Esophagus muscularis mucosa (tissue), 4 donors: ENCODE data around the gene ZMYND11. TPM values are rescaled to one million over a fixed set of nuclear protein-coding genes. Genes with fewer than 3 reads are reported as not detected.

ENCODE experiments used
- DNase-seq: peaks from one replicate; pipeline ENCODE4 v3.0.0-alpha.2; 2017; ENCODE audit errors: extremely low spot score
- H3K27ac ChIP-seq, 4 donors: fragments of 200-600 bp; sonication (generic); replicated peaks in 1 of 4; 1 replicate in 3 of 4; 2 replicates in 1 of 4; pipeline ENCODE4 v1.5.1; 2016 to 2019; ENCODE audit warnings: mild to moderate bottlenecking in 1 of 4
- H3K27me3 ChIP-seq, 4 donors: fragments of 200-600 bp; sonication (generic); one replicate each; pipeline versions ENCODE4 v1.5.1 to v1.6.0; 2016 to 2019
- H3K36me3 ChIP-seq, 4 donors: fragments of 200-600 bp; sonication (generic); one replicate each; pipeline ENCODE4 v1.5.1; 2016 to 2019
- H3K4me1 ChIP-seq, 4 donors: fragments of 200-600 bp; sonication (generic); one replicate each; pipeline ENCODE4 v1.5.1; 2016 to 2019
- H3K4me3 ChIP-seq, 4 donors: fragments of 200-600 bp; sonication (generic); 1 replicate in 2 of 4; 2 replicates in 2 of 4; pipeline ENCODE4 v1.5.1; 2016 to 2019; ENCODE audit warnings: mild to moderate bottlenecking in 4 of 4, moderate library complexity in 1 of 4
- H3K9me3 ChIP-seq, 4 donors: fragments of 200-600 bp; sonication (generic); 1 replicate in 3 of 4; 2 replicates in 1 of 4; pipeline ENCODE4 v1.5.1; 2016 to 2019
- CTCF ChIP-seq, 3 experiments: fragments of 200-600 bp in 2 of 3; fragments of 450-650 bp in 1 of 3; sonication (generic) in 2 of 3; IDR thresholded peaks; one replicate each; pipeline ENCODE4 v1.5.1; 2017 to 2019; ENCODE audit warnings: antibody characterized with exemption in 3 of 3, mild to moderate bottlenecking in 2 of 3, moderate library complexity in 1 of 3
- EP300 ChIP-seq: sonication (generic); formaldehyde crosslinking; IDR thresholded peaks from one replicate; pipeline ENCODE4 v1.6.1; 2017; ENCODE audit warnings: antibody characterized with exemption
- POLR2A ChIP-seq: fragments of 450-650 bp; IDR thresholded peaks from one replicate; pipeline ENCODE4 v1.6.1; 2017; ENCODE audit warnings: antibody characterized with exemption, moderate library complexity, mild to moderate bottlenecking, low read depth
- POLR2AphosphoS5 ChIP-seq, 2 donors: sonication (generic); formaldehyde crosslinking; IDR thresholded peaks; one replicate each; pipeline ENCODE4 v1.6.1; 2017; ENCODE audit warnings: antibody characterized with exemption in 2 of 2
- WGBS: methylation state at CpG from one replicate; pipeline ENCODE4 v1.1.5; 2018; 5-methylcytosine and 5-hydroxymethylcytosine counted together
- intact Hi-C: fragments of 100-400 bp; cut with DNase I; formaldehyde crosslinking; loops from one replicate; pipeline ENCODE4 v1.15.1; 2023
- total RNA-seq, 4 donors: library from RNA; depleted of rRNA; stranded (reverse); fragments of >200 nt; gene quantifications; one replicate each; pipeline versions ENCODE4 v1.1.0 to v1.2.1, GENCODE V29; 2016

ZMYND11 gene
- total RNA-seq, 4 donors from 2014 or later, result 132 to 145 (median 139) TPM

DNA sequence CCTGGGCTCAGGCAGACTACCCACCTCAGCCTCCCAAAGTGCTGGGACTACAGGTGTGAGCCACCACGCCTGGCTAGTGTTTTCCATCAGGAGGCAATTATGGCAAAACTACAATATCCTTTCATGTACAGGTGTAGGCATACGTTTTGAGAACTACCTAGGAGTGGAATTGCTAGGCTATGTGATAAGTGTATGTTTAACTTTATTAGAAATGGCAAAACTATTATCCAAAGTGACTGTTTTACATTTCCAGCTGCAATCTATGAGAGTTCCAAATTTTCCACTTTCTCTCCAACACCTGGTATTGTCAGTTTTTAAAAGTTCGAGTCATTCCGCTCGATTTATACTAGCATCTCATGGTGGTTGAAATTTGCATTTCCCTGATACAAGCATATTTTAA, 59.0 kb downstream of the ZMYND11 start:
- H3K36me3 ChIP-seq, result peaks cover 0 to 13% (median 4%) of the 10 kb centered on the region in 4 donors
- no peak overlapping the region for H3K4me3 ChIP-seq
- 96% methylated on average over 5 of the region's 5 CpGs for WGBS
- intact Hi-C loops, result no loop called here
- H3K27ac ChIP-seq, result no peak overlapping the region
- H3K4me1 ChIP-seq, result peaks cover under 1 to 12% (median 5%) of the 10 kb centered on the region in 4 donors
- TF ChIP-seq POLR2A (no peak), EP300 (no peak), POLR2AphosphoS5 (IDR thresholded peaks at IDR 0.05) (no peak), CTCF (IDR thresholded peaks at IDR 0.05) (no peak)
- DNase-seq, result no peak
- no peaks in the 10 kb centered on the region for H3K27me3 ChIP-seq
- H3K9me3 ChIP-seq, result no peaks in the 10 kb centered on the region

DNA sequence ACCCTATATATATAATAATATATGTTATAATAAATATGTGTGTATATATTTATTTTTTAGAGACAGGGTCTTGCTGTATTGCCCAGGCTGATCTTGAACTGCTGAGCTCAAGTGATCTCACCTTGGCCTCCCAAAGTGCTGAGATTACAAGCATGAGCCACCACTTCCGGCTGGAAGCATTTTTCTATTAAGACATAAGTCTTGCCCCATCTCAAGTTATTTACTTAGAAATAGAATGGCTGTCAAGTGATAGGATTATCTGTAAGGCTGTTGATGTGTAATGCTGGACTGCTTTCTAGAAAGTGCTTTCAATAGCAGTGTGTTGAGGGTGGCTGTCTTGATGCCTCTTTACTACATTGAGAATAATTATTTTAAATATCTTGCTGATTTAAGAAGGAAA, 65.2 kb downstream of the ZMYND11 start:
- Histone ChIP-seq H3K4me3 (no peak overlapping the region), H3K27ac (no peak overlapping the region), H3K36me3 (peaks cover 0 to 4% (median 0%) of the 10 kb centered on the region in 4 donors), H3K27me3 (no peaks in the 10 kb centered on the region), H3K9me3 (no peaks in the 10 kb centered on the region), H3K4me1 (no peaks in the 10 kb centered on the region)
- no peak for DNase-seq
- intact Hi-C loops, result no loop called here
- TF ChIP-seq CTCF (IDR thresholded peaks at IDR 0.05) (no peak), POLR2A (no peak), EP300 (no peak), POLR2AphosphoS5 (IDR thresholded peaks at IDR 0.05) (no peak)
- 95% methylated on average over 1 of the region's 1 CpG for WGBS

DNA sequence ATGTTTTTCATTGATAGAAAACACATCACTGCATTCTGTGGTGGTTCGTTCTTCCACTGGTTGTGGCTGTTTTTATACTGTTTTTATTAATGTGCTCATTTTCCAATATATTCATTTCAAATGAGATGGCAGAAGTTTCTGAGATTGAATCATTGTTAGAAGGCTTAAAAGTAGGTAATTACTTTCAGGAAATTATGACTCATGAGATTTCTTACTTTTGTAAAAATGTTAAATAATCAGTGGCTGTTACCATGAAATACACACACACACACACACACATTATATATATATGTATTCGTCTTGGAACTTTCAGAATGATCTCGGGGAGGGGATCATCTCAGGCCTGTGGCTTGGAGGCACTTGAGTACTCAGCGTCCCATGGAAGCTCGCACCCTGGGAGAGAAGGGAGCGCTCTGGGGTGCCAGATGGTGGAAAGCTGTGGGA, 66.1 kb downstream of the ZMYND11 start:
- H3K9me3 ChIP-seq, result no peaks in the 10 kb centered on the region
- H3K36me3 ChIP-seq, result peaks cover 0 to 4% (median 0%) of the 10 kb centered on the region in 4 donors
- TF ChIP-seq POLR2AphosphoS5 (IDR thresholded peaks at IDR 0.05) (no peak), CTCF (IDR thresholded peaks at IDR 0.05) (no peak), POLR2A (no peak), EP300 (no peak)
- intact Hi-C loops, result no loop called here
- no peak overlapping the region for H3K4me3 ChIP-seq
- no peak for DNase-seq
- H3K27ac ChIP-seq, result no peak overlapping the region
- H3K27me3 ChIP-seq, result no peaks in the 10 kb centered on the region
- H3K4me1 ChIP-seq, result no peaks in the 10 kb centered on the region
- WGBS, result 83% methylated on average over 6 of the region's 6 CpGs

DNA sequence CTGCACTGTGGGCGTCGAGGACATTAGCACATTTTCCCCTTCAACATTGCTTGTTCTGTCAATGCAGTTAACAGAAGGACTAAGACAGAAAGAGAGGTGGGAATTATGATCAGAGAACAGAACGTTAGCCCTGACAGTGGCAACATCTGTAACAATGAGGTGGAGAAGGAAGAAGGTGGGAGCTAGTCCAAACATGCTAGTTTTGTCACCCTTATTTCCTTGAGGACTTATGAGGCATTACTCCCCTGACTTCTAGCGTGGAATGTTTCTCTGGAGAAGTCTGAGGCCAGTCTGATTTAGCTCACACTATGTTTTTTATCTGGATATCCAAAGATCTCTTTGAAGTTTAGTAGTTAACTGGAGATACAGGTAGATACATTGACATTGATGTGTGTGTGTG, 73.4 kb downstream of the ZMYND11 start:
- Histone ChIP-seq H3K4me3 (no peak overlapping the region), H3K27me3 (no peaks in the 10 kb centered on the region), H3K36me3 (peaks cover 0 to 15% (median 6%) of the 10 kb centered on the region in 4 donors), H3K9me3 (no peaks in the 10 kb centered on the region), H3K27ac (no peak overlapping the region), H3K4me1 (peaks cover 0 to 8% (median 0%) of the 10 kb centered on the region in 4 donors)
- intact Hi-C loops, result no loop called here
- WGBS, result 83% methylated on average over 4 of the region's 4 CpGs
- no peak for DNase-seq
- TF ChIP-seq POLR2A, result no peak

- no peaks in the 10 kb centered on the region for H3K9me3 ChIP-seq
- no peaks in the 10 kb centered on the region for H3K27me3 ChIP-seq
- peaks cover 0 to 8% (median 0%) of the 10 kb centered on the region in 4 donors for H3K4me1 ChIP-seq
- DNase-seq, result no peak
- H3K4me3 ChIP-seq, result no peak overlapping the region
- TF ChIP-seq POLR2AphosphoS5 (IDR thresholded peaks at IDR 0.05) (no peak), POLR2A (no peak), CTCF (IDR thresholded peaks at IDR 0.05) (peak in 2 of 3 experiments; percentile 6 to 23), EP300 (no peak)
- intact Hi-C loops, result no loop called here
- no peak overlapping the region for H3K27ac ChIP-seq
- peaks cover 0 to 15% (median 6%) of the 10 kb centered on the region in 4 donors for H3K36me3 ChIP-seq
- 95% methylated on average over 6 of the region's 6 CpGs for whole genome bisulfite sequencing
These were observed 74.1 kb downstream of the ZMYND11 start for GRCh38 chr10:209357-209756.
